DMS53 treated with DMSO at 0.1 percent for 48 hours (cell line): ENCODE measurements around the gene PTPRJ.
A peak's percentile ranks its signal among the peaks of the same experiment; 100 is the strongest.

Source experiments
- DNase-seq: peaks from one replicate; lab custom pipeline; 2025; ENCODE audit not compliant: unreplicated experiment; lab: John Stamatoyannopoulos, UW

Gene PTPRJ

DNA sequence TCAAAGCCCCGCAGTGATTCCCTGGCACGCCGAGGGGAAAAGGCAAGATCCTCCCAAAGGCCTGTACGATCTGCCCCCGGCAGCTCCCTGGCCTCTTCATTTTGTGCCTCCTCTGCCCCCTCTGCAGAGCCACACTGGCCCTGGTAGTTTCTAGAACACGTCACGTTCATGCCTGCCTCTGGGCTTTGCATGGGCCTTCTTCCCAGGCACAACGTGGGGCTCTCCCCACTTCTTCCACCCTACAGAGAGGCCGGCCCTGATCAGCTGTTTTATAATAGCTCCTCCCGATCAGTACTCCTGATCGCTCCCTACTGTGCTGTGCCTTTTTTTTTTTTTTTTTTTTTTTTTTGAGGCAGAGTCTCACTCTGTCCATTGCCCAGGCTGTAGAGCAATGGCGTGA is 78.4 kb downstream of the PTPRJ start:
- no peak for DNase-seq

DNA sequence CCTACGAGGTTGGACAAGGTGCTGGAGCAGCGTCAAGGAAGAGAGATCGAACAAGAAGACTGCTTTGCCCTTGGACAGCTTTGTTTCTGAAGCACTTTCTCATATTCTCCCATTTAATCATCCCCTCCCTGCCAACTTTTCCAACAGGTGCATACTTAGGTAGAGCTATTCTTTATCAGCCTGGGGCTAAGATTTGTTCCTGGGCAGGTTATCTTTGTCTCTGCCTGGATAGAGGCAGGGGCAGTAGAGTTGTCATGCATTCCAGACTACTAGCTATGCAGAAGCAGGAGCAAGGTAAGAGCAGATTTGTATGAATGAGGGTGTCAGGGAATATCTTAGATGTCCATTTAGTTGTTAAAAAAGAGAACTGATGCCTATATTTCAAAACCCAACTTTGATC is 82.3 kb downstream of the PTPRJ start:
- DNase-seq = no peak

DNA sequence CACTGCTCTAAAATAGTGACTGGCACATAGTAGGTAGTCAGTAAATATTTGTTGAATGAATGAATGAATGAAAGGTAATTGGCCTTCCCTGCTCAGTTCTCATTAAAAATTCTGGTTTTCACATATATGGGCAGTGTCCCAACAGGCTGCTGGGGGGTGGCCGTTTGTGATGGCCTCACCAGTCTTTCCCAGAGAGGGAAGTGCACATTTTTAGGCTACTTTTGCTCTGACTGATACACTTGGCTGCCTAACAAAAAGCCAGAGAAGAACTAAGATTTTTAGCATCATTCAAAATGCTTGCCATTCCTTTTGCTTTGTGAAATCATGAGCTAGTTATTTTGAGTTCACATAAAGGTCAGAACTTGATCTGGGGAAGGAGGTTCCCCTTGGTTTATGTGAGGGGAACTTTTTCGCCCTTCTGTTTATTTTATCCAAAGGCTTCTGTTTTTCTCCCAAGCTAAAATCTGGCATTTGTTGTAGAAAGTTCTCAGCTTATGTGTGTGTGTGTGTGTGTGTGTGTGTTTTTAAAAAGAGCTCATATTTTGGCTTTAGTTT is 83.1 kb downstream of the PTPRJ start:
- no peak for DNase-seq

DNA sequence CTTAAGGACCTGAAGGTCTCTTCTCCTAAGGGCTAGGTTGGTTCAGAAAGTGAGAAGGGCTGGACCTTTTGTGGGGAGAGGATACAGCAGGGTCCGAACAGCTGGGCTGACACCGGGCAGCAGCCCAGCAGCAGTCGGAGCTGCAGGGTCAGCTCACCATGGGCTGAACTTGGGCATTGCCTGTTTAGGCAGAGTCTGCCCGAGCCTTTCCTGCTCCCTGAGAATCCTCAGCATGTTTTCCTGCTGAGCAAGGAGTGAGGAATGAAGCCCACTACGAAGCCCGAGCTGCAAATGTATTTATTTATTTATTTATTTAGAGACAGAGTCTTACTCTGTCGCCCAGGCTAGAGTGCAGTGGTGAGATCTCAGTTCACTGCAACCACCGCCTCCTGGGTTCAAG is 83.9 kb downstream of the PTPRJ start:
- DNase-seq = no peak

DNA sequence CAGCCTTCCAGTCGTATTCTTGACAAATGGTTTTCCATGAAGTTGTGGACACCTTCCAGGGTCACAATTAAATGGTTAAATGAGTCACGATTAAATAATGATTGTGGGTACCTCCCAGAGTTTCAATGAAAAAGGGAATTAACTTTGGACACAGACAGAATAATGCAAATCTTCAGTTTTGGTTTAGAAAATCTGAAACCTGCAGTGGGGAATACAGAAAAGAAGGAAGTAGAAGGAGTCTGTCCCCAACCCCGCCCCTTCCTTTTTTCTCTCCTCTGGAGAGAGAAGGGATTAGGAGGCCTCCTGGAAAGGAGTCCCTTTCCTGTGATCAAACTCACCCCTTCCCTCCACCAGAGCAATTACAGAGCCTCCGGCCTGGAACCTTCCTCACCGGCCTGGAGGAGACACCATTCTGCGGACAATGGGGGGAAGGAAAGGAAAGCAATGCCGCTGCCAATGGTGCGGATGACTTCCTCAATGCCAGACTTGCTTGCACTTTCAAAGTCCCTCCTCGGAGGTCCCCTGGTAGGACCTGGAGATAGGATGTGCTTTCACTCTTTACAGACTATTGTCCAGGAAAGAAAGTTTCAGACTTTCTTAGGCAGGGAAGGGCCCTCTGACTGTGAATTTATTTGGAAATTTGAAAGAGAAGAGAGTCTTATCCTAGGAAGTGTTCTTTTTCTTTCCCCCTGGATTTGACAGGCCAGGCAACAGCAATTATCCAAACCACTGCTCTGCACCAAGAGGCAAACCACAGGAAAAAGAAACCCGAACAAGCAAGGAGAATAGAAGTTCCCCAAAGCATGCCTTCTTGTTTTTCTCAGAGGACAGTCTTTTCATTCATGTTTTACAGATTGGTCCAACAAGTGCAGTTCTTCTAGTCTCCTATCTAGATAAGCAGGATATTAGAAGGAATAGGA is 86.8 kb downstream of the PTPRJ start:
- no peak for DNase-seq

DNA sequence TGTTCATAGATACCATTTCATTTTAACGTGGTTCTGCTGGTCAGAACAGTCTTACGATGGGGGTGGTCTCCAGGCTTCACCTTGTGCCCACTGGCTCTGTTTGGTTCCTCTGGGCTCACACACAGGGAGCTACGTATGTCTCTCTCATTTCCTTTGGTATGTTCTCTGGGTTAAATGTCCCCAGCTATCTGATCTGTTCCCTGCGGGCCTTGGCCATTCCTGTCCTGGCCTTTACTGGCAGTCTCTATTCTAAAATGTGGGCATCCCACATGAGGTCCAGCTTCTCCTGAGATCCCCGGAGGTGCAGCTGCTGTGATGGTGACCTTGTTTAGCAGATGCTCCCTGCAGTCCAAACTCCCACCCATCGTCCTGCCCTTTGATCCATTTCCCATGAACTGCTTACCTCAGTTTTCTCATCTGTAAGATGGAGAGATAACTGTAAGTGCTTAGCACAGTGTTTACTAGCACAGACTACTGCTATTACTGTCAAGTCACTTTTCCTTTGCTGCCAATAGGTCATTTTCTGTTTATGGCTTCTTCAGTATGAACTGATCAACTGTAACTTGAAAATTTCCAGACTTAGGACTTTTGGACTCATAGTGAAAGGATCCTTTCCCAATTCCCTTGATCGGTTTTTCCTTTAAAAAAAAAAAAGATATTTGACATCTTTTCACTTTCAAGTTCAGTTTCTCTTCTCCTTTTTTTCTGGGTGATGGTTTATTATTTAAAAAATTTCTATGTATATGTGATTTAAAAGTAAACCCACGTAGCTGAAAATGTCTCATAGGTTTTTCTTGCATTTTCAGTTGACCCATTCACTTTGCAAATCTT is 92.9 kb downstream of the PTPRJ start:
- DNase-seq = no peak

DNA sequence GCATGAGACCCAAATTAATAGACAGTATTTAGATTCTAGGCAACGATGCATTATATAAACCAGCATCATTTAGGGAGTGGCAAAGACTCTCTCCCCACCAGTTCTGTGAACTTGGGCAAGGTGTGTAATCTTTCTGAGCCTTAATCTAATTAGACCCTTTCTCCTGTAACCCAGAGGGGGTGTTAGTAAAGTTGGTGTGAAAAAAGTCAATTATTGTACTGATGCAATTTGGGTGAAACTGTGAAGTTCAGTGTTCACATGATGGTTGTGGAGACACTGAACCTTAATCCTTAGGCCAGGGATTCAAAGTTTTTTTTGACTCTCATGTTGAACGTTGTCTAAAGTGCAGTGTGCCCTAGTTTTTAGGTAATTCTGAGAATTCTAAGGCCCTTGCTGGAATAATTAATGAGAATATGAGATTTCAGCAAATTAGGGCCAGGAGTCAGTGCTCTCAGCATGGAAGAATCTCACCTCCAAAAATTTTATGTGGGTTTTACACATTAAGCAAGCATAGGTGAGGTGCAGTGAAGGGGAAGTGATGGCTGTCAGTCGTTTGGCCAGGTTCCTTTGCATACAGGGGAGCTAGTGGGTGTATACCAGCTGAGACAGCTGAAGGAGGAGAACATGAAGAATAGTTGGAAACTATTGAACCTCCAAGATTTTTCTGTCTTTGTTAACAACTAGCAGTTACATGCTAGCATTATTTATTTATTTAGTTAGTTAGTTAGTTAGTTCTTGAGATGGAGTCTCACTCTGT is 94.2 kb downstream of the PTPRJ start:
- no peak for DNase-seq

DNA sequence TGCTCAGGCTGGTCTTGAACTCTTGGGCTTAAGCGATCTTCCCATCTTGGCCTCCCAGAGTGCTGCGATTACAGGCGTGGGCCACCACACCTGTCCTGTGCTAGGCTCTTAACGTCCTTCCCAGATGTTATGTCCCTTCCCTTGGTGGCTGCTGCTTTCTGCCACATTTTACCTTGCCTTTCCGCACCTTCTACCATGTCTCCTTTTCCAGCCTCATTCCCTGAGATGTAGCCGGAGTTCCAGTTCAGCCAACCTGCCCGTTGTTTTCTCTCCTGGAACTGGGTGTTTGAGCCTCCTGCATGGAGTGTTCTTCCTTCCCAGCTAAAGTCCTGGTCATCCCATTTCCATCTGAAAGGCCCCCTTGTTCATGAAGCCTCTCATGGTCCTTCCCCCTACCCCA is 95.3 kb downstream of the PTPRJ start:
- no peak for DNase-seq

DNA sequence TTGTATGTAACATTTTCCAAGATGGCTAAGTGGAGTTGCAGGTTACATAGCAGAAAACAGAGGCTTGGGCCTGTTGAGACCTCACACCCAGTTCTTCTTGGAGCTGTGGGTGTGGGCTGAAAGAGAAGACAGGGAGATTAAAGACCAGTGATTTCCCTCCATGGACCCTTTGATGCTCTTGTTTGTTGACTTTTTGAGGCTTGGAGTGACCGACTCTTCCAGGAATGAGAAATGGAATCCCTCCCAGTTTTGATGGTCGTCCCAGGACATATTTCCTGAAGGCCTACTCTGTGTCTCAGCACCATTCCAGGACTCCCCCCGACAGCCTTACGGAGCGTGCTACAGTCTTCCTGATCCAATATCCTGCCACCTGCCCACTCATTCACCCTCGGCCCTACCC is 96.9 kb downstream of the PTPRJ start:
- no peak for DNase-seq

DNA sequence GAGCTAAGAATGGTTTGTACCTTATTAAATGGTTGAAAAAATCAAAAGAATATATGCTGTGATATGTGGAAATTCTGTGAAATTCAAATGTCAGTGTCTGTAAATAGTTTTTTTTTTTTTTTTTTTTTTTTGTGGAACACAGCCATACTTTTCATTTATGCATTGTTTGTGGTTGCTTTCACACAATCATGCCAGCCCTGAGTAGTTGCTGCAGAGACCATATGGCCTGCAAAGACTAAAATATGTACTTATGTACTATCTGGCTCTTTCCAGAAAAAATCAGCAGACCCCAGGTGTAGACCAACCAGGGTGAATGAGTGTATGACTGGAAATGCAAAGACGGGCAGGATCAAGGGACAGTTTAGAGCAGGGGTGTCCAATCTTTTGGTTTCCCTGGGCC is 98.3 kb downstream of the PTPRJ start:
- DNase-seq = no peak

DNA sequence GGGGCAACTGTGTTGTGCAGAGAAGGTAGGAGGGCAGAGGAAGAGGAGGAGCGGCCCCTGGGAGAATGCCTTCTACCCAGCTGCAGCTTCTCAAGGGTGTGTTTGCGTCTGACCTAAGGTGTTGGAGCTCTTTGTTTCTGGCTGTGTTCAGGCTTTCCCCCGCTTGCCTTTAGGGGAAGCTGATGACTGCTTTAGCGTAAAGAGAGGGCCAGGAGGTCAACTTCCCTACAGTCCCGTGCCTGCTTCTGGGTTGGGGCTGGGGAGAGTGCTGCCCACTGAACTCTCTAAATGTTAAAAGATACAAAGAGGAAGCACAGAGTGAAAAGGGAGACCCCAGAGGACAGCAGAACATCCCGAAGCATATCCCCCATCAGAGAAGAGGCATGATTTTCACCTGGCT is 99.2 kb downstream of the PTPRJ start:
- DNase-seq = no peak

DNA sequence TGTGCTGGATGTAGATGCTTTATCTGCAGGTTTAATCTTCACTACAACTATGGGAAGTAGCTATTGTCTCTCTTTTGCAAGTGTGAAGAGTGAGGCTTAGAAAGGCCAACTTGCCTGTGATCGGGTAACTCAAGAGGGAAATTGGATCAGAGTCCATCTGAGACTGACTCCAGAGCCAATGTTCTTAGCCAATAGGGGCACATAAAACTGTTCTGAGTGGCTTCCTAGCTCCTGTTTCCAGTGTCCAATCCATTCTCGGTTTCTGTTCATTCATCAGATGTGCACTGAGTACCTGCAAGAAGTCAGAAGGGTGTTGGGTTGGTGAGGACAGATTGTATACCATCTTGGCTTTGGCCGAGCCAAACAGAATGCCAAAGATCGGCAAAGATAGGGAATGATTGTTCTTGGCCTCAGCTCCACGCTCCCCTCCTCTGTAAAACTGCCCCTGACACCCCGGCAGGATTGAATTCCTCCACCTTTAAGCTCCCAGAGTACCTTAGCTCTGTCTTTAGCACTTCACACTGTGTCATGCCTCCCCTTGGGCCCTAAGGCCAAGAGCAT is 100.0 kb downstream of the PTPRJ start:
- no peak for DNase-seq

DNA sequence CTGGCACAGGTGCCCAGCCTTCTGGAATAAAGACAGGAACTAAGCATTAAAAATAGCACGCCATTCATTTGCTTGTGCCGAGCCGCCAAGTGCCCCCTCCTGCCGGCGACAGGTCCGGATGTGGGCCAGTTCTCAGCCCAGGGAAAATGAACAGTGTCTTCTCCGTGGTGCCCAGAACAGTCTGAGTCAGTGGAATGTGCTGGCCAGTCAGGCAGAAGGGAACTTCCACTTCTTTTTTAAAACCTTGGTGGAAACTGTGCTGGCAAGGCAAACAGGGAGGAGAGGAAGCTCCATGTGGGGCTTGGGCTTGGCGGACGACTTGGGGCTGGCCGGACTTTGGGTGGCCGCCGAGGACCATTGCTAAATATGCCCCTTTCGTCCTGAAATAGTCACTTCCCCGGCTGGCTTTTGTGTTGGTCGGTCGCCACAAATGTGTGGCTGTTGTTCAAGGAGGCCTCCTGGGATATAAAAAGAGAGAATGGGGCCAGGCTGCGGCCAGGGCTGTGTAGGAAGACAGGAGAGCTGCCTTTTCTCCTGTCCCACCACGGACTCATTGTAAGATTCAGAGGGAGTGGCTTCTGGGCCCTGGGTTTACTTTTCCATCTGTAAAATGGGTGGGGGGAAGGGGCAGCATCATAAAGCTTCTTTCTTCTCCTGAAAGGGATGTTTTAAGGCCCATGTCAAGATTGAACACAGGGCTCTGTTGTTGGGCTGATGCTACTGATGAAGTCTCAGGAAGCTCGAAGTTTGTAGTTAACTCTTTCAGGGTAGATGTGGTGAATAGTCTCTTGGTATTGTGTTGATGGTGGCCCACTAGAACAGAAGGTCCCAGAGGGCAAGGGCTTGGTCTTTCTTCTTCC is 101.0 kb downstream of the PTPRJ start:
- DNase-seq = no peak

DNA sequence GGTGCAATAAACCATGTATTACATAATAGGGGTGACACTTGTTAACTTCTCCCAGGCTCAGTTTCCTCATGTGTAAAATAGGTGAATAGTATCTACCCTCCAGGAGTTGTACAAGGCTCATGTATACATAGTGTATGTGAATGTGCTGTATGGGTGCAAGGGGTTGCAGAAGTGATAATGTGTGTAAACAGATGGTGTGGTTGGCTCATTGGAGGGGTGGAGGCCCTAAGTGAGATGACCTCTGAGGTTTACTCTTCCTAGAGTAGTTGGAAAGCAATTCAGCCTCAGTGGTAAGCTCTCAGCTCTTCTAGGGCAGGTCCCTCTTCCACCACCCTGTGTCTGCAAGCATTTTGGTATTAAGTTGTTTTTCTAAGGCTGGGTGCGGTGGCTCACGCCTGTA is 102.4 kb downstream of the PTPRJ start:
- DNase-seq = no peak

DNA sequence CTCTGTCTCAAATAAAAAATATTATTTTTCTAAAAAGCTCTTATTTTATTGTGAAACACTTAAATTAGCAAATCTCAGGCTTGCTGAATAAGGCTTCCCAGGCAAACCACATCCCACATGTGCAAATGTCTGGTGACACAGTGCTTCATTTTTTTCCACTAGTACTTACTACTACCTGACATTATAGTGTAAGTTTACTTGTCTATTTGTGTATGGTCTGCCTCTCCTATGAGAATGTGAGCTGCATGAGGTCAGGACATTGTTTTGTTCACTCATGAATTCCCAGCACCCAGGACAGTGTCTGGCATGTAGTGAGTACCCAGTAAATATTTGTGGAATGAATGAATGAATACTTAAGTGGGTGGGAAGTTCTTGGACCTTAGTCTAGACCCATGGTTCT is 103.1 kb downstream of the PTPRJ start:
- DNase-seq = no peak

DNA sequence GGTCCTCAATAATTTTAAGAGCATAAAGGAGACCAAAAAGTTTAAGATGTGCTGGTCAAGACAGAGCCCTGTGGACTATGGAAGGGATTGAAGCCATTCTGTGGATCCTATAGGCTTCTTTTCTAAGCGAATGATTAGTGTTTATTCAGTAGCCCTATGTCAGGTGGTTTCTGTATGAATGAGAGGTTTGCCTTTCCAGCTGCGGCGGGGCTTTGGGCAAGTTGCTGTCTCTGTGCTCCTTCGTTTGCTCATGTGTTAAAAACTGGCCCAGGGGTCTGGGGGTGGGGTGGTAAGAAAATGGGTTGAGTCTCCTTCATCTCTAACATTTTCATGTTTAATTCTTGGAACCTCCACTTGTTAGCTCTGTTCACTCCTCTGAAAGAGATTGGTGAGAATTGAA is 105.3 kb downstream of the PTPRJ start:
- no peak for DNase-seq

DNA sequence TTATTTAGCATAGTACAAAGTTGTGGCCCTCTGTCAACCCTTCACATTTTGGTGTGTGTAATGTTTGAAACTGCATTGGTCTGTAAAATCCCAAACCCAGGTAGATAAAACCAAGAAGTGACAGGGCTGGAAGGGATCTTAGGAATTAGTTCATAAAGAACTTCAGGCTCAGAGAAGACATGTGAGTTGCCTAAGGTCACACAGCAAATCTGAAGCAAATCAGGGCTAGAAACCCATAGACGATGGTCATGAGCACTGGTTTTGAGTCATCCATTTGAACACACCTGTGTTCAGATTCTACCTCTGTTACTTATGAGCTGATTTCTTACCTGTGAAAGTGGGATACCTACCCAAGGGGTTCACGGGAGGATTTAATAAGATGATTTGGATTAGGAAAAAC is 107.1 kb downstream of the PTPRJ start:
- DNase-seq = no peak

DNA sequence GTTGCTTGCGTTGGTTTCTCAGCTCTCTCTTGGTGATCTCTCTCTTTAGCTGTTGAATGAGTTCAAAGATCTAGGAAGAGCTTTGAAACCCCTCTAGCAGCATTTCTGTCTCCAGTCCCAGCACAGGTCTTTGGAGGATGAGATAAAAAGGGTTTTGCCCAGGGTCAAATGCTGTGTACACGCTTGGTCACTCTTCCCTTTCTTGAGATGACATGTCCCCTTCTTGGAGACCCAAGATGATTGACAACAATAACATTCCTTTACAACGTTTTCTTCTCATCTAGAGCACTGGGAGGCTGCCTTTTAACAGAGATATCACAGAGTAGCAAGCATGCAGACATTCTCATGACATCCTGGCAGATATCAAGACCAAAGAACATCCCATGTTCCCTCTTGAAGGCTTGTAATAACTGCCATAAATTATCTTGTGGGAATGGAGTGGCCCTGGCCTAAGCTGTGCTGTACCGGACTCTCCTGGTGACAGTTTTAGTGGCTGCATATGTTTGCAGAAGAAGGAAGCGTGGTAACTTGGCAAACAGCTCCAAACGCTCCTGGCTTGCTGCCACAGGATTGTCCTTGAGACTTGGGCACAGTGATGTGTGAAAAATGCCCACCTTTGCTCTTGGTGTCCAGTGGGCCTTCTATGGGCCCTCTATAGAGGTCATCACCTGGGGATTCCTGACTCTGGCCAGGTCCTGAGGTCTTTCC is 107.8 kb downstream of the PTPRJ start:
- peak; percentile 1 for DNase-seq

DNA sequence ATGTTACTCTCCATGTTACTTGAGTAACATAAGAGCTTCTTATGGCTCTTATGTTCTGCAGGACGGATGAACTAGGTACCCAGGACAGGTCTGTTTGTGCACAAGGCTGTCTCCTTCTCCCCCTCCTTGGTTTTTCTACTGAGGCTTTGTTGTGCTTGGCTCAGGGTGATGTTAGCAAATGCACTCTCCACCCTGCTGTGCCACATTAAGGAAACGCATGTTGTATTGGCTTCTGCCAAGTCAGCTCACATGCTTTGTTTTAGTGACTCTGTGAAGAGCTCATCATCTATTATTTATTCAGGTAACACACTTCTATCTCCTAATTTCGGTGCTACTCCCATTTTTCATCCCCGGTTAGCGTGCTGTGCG is 108.3 kb downstream of the PTPRJ start:
- DNase-seq = no peak
